HCT116 (cell line): ENCODE measurements around the gene FGF6. TPM values are rescaled to one million over a fixed set of nuclear protein-coding genes. Genes with fewer than 3 reads are reported as not detected.

ENCODE experiments used
- ATAC-seq: fragments of 200-7000 bp; cut with Tn5 transposase; 2 replicates; pipeline ENCODE4 v1.9.1; 2020; ENCODE audit warnings: mild to moderate bottlenecking, moderate library complexity
- BruUV-seq: library from RNA; stranded (reverse); fragments of 400-500 nt; replicated peaks from 2 replicates; lab custom pipeline; 2021; lab: Mats Ljungman, UMichigan
- CTCF ChIA-PET: fragments of 300-600 bp; sonication (Branson Sonifier 250); formaldehyde crosslinking; loops from one replicate; lab custom pipeline; 2021; ENCODE audit warnings: antibody characterized with exemption; lab: Charles Lee
- POLR2A ChIA-PET: fragments of 300-600, 350-600 bp; sonication (Branson Sonifier 250); formaldehyde crosslinking; loops from one replicate; lab custom pipeline; 2021; ENCODE audit warnings: antibody characterized with exemption; lab: Charles Lee
- RAD21 ChIA-PET, 2 experiments: fragments of 300-600 bp; sonication (Branson Sonifier 250); formaldehyde crosslinking; loops; one replicate each; lab custom pipeline; 2023; ENCODE audit warnings: low total read pairs in 2 of 2; ENCODE audit not compliant: uncharacterized antibody in 2 of 2, unreplicated experiment in 2 of 2, low non-redundant PET in 1 of 2; lab: Charles Lee
- DNase-seq: peaks from one replicate; pipeline ENCODE4 v3.0.0-alpha.2; 2010; ENCODE audit warnings: low read depth, low spot score
- H2AFZ ChIP-seq: fragments of 200-600 bp; shearing (Covaris generic), sonication (generic); 2 replicates; pipeline ENCODE4 v1.6.1; 2017; ENCODE audit warnings: low read depth, mixed run types, mixed read lengths, antibody characterized with exemption, low read length; ENCODE audit not compliant: poor library complexity, severe bottlenecking
- H3K27ac ChIP-seq: 2 replicates; pipeline ENCODE4 v1.5.1; 2012; ENCODE audit warnings: low read depth, low read length
- H3K27me3 ChIP-seq: fragments of 200-600 bp; sonication (generic); 2 replicates; pipeline ENCODE4 v1.6.1; 2016; ENCODE audit warnings: mixed run types, low read length, mixed read lengths; ENCODE audit not compliant: insufficient read depth
- H3K36me3 ChIP-seq, 2 experiments: fragments of 200-500 bp in 1 of 2; fragments of 200-600 bp in 1 of 2; sonication (Bioruptor generic) in 1 of 2; sonication (generic) in 1 of 2; 2 replicates each; pipeline versions ENCODE4 v1.5.1 to v1.6.1; 2014 to 2016; ENCODE audit warnings: low read length in 2 of 2, inconsistent platforms in 1 of 2, mixed read lengths in 1 of 2, mixed run types in 1 of 2; ENCODE audit not compliant: insufficient read depth in 2 of 2, control insufficient read depth in 1 of 2
- H3K4me1 ChIP-seq, 2 experiments: fragments of 200-600 bp in 1 of 2; sonication (generic) in 1 of 2; 2 replicates each; pipeline versions ENCODE4 v1.5.1 to v1.6.1; 2012 to 2017; ENCODE audit warnings: low read length in 2 of 2, inconsistent platforms in 1 of 2, mild to moderate bottlenecking in 1 of 2, mixed read lengths in 1 of 2, mixed run types in 1 of 2, moderate library complexity in 1 of 2; ENCODE audit not compliant: insufficient read depth in 2 of 2, control insufficient read depth in 1 of 2
- H3K4me2 ChIP-seq: fragments of 200-600 bp; sonication (generic); 2 replicates; pipeline ENCODE4 v1.6.1; 2017; ENCODE audit warnings: mixed run types, low read length, mixed read lengths
- H3K4me3 ChIP-seq, 2 experiments: fragments of 200-600 bp in 1 of 2; sonication (generic) in 1 of 2; replicated peaks in 1 of 2; 2 replicates each; pipeline ENCODE4 v1.5.1; 2011 to 2016; ENCODE audit warnings: low read length in 2 of 2, control low read depth in 1 of 2, low read depth in 1 of 2, mild to moderate bottlenecking in 1 of 2, mixed read lengths in 1 of 2, mixed run types in 1 of 2
- H3K79me2 ChIP-seq: fragments of 200-600 bp; sonication (generic); 2 replicates; pipeline ENCODE4 v1.6.1; 2017; ENCODE audit warnings: mild to moderate bottlenecking, mixed run types, low read length, moderate library complexity, mixed read lengths; ENCODE audit not compliant: insufficient read depth
- H3K9ac ChIP-seq: fragments of 200-600 bp; sonication (generic); 2 replicates; pipeline ENCODE4 v1.6.1; 2016; ENCODE audit warnings: low read length, mixed read lengths
- H3K9me2 ChIP-seq: fragments of 200-600 bp; sonication (generic), shearing (Covaris generic); 2 replicates; pipeline ENCODE4 v1.6.1; 2017; ENCODE audit warnings: mixed run types, mild to moderate bottlenecking, moderate library complexity; ENCODE audit not compliant: insufficient read depth
- H3K9me3 ChIP-seq, 2 experiments: fragments of 200-500 bp in 1 of 2; fragments of 200-600 bp in 1 of 2; sonication (Bioruptor generic) in 1 of 2; sonication (generic) in 1 of 2; 2 replicates each; pipeline ENCODE4 v1.6.1; 2014 to 2017; ENCODE audit warnings: low read length in 2 of 2, mixed read lengths in 2 of 2, inconsistent platforms in 1 of 2, low read depth in 1 of 2, mild to moderate bottlenecking in 1 of 2, mixed run types in 1 of 2, moderate library complexity in 1 of 2; ENCODE audit not compliant: control insufficient read depth in 1 of 2, insufficient read depth in 1 of 2
- H4K20me1 ChIP-seq: fragments of 200-600 bp; sonication (generic), shearing (Covaris generic); 2 replicates; pipeline ENCODE4 v1.6.1; 2017; ENCODE audit warnings: mixed run types, mild to moderate bottlenecking, moderate library complexity; ENCODE audit not compliant: insufficient read depth
- CBX3 ChIP-seq: IDR thresholded peaks from 2 replicates; pipeline ENCODE4 v1.6.1; 2012; ENCODE audit warnings: low read depth
- CEBPB ChIP-seq: IDR thresholded peaks from 2 replicates; pipeline ENCODE4 v1.6.1; 2012; ENCODE audit warnings: low read depth
- EGR1 ChIP-seq: IDR thresholded peaks from 2 replicates; pipeline ENCODE4 v1.6.1; 2012; ENCODE audit warnings: low read depth
- ELF1 ChIP-seq: IDR thresholded peaks from 2 replicates; pipeline ENCODE4 v1.6.1; 2012; ENCODE audit warnings: low read depth, borderline replicate concordance
- EZH2phosphoT487 ChIP-seq: fragments of 200-600 bp; IDR thresholded peaks from 2 replicates; pipeline ENCODE4 v1.6.1; 2018; ENCODE audit warnings: antibody characterized with exemption, borderline replicate concordance
- FOSL1 ChIP-seq: IDR thresholded peaks from 2 replicates; pipeline ENCODE4 v1.6.1; 2012; ENCODE audit warnings: low read depth
- JUND ChIP-seq: IDR thresholded peaks from 2 replicates; pipeline ENCODE4 v1.6.1; 2012
- POLR2A ChIP-seq: IDR thresholded peaks from 2 replicates; pipeline ENCODE4 v1.7.0; 2011; ENCODE audit warnings: borderline replicate concordance; ENCODE audit not compliant: insufficient read depth, insufficient read length; ENCODE audit errors: extremely low read depth
- RAD21 ChIP-seq: IDR thresholded peaks from 2 replicates; pipeline ENCODE4 v1.6.1; 2012; ENCODE audit warnings: low read depth, mild to moderate bottlenecking
- SIN3A ChIP-seq: IDR thresholded peaks from 2 replicates; pipeline ENCODE4 v1.6.1; 2012; ENCODE audit warnings: low read depth
- SP1 ChIP-seq: IDR thresholded peaks from 2 replicates; pipeline ENCODE4 v1.6.1; 2012; ENCODE audit warnings: low read depth
- SRF ChIP-seq: IDR thresholded peaks from 2 replicates; pipeline ENCODE4 v1.6.1; 2012; ENCODE audit warnings: low read depth
- TCF7L2 ChIP-seq: IDR thresholded peaks from 2 replicates; pipeline ENCODE4 v1.7.0; 2011; ENCODE audit warnings: borderline replicate concordance, inconsistent platforms; ENCODE audit not compliant: insufficient read depth, insufficient read length; ENCODE audit errors: extremely low read depth
- YY1 ChIP-seq: IDR thresholded peaks from 2 replicates; pipeline ENCODE4 v1.6.1; 2011; ENCODE audit warnings: low read length, low read depth, moderate library complexity, mild to moderate bottlenecking; ENCODE audit not compliant: insufficient replicate concordance; ENCODE audit errors: extremely low read depth
- ZFX ChIP-seq: fragments of 450-650 bp; IDR thresholded peaks from 2 replicates; pipeline ENCODE4 v1.6.1; 2017
- ZNF274 ChIP-seq: fragments of 200-500 bp; sonication (Bioruptor generic); IDR thresholded peaks from 2 replicates; pipeline ENCODE4 v1.6.1; 2014; ENCODE audit warnings: mild to moderate bottlenecking, low read depth, low read length, inconsistent platforms
- intact Hi-C: fragments of 100-400 bp; cut with micrococcal nuclease; formaldehyde crosslinking; loops from 2 replicates; pipeline ENCODE4 v1.10.0; 2022
- total RNA-seq: library from RNA; stranded (reverse); gene quantifications from one replicate; pipeline ENCODE4 v1.2.1, GENCODE V29; 2021; ENCODE audit not compliant: unreplicated experiment
- TF ChIP-seq, protein P1 (sequence below), 3 experiments: fragments of 200-600 bp in 1 of 3; sonication (generic) in 1 of 3; IDR thresholded peaks in 2 of 3; conservative IDR thresholded peaks in 1 of 3; 2 replicates each; pipeline ENCODE4 v1.5.1; 2012 to 2017; ENCODE audit warnings: low read depth in 2 of 3, low read length in 2 of 3, antibody characterized with exemption in 1 of 3, borderline replicate concordance in 1 of 3, control low read depth in 1 of 3, mild to moderate bottlenecking in 1 of 3, mixed read lengths in 1 of 3, mixed run types in 1 of 3, moderate library complexity in 1 of 3; ENCODE audit not compliant: insufficient read depth in 1 of 3
- TF ChIP-seq, protein P2 (sequence below): IDR thresholded peaks from 2 replicates; pipeline ENCODE4 v1.6.1; 2012
- TF ChIP-seq, protein P3 (sequence below): IDR thresholded peaks from 2 replicates; pipeline ENCODE4 v1.6.1; 2012
- TF ChIP-seq, protein P4 (sequence below): IDR thresholded peaks from 2 replicates; pipeline ENCODE4 v1.6.1; 2012; ENCODE audit warnings: low read depth

The FGF6 gene
- total RNA-seq, 1 experiment from 2014 or later, result not detected

DNA sequence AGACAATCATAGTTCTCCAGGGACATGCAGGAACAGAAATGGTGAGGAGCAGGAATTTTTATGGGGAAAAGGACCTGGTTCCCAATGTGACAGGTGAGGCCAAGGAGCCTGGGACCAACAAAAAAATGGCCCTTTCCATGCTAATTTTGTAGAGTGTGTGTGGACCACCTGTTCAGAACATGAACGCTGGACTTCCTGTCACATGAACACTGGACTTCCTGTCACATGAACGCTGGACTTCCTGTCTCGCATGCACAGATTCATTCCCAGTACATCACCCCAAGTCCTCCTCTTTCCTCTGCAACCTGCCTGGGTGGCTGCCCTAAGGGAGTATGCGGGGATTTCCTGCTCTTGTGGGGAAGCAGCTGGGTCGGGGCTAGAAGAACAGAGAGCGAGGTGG, 10.1 kb downstream of the FGF6 start:
- no peak overlapping the region for H3K9ac ChIP-seq
- no peak for TF ChIP-seq SIN3A
- no peak for TF ChIP-seq POLR2A
- TF ChIP-seq, protein P1, sequence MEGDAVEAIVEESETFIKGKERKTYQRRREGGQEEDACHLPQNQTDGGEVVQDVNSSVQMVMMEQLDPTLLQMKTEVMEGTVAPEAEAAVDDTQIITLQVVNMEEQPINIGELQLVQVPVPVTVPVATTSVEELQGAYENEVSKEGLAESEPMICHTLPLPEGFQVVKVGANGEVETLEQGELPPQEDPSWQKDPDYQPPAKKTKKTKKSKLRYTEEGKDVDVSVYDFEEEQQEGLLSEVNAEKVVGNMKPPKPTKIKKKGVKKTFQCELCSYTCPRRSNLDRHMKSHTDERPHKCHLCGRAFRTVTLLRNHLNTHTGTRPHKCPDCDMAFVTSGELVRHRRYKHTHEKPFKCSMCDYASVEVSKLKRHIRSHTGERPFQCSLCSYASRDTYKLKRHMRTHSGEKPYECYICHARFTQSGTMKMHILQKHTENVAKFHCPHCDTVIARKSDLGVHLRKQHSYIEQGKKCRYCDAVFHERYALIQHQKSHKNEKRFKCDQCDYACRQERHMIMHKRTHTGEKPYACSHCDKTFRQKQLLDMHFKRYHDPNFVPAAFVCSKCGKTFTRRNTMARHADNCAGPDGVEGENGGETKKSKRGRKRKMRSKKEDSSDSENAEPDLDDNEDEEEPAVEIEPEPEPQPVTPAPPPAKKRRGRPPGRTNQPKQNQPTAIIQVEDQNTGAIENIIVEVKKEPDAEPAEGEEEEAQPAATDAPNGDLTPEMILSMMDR (IDR thresholded peaks at IDR 0.05 in 2 of 3, conservative IDR thresholded peaks at IDR 0.05 in 1 of 3; ENCODE audit: borderline replicate concordance in 1 of 3, insufficient read depth in 1 of 3, low read depth in 2 of 3, low read length in 2 of 3), result no peak
- TF ChIP-seq, protein P2, sequence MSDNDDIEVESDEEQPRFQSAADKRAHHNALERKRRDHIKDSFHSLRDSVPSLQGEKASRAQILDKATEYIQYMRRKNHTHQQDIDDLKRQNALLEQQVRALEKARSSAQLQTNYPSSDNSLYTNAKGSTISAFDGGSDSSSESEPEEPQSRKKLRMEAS, result no peak
- no peak for TF ChIP-seq JUND
- TF ChIP-seq, protein P3, sequence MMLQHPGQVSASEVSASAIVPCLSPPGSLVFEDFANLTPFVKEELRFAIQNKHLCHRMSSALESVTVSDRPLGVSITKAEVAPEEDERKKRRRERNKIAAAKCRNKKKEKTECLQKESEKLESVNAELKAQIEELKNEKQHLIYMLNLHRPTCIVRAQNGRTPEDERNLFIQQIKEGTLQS, result no peak
- TF ChIP-seq ELF1, result no peak
- no peak for TF ChIP-seq CBX3
- no peak for TF ChIP-seq EGR1
- no peak for TF ChIP-seq FOSL1
- no peak for TF ChIP-seq YY1
- TF ChIP-seq SRF, result no peak
- TF ChIP-seq ZFX, result no peak
- no peak for TF ChIP-seq EZH2phosphoT487
- TF ChIP-seq CEBPB, result no peak
- no peak for TF ChIP-seq SP1
- TF ChIP-seq ZNF274, result no peak
- TF ChIP-seq, protein P4, sequence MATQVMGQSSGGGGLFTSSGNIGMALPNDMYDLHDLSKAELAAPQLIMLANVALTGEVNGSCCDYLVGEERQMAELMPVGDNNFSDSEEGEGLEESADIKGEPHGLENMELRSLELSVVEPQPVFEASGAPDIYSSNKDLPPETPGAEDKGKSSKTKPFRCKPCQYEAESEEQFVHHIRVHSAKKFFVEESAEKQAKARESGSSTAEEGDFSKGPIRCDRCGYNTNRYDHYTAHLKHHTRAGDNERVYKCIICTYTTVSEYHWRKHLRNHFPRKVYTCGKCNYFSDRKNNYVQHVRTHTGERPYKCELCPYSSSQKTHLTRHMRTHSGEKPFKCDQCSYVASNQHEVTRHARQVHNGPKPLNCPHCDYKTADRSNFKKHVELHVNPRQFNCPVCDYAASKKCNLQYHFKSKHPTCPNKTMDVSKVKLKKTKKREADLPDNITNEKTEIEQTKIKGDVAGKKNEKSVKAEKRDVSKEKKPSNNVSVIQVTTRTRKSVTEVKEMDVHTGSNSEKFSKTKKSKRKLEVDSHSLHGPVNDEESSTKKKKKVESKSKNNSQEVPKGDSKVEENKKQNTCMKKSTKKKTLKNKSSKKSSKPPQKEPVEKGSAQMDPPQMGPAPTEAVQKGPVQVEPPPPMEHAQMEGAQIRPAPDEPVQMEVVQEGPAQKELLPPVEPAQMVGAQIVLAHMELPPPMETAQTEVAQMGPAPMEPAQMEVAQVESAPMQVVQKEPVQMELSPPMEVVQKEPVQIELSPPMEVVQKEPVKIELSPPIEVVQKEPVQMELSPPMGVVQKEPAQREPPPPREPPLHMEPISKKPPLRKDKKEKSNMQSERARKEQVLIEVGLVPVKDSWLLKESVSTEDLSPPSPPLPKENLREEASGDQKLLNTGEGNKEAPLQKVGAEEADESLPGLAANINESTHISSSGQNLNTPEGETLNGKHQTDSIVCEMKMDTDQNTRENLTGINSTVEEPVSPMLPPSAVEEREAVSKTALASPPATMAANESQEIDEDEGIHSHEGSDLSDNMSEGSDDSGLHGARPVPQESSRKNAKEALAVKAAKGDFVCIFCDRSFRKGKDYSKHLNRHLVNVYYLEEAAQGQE, result no peak
- TF ChIP-seq TCF7L2, result no peak
- no peak for TF ChIP-seq RAD21
- ATAC-seq (no peak), DNase-seq (no peak)
- ChIA-PET CTCF (no interaction called here), POLR2A (no interaction called here), RAD21 (no interaction called here)
- H3K9me3 ChIP-seq, result no peaks in the 10 kb centered on the region
- no peak overlapping the region for H3K4me2 ChIP-seq
- no TSS peak for BruUV-seq
- H3K4me3 ChIP-seq, result no peak overlapping the region
- H3K27ac ChIP-seq, result no peak overlapping the region
- H4K20me1 ChIP-seq, result no peaks in the 10 kb centered on the region
- H3K9me2 ChIP-seq, result no peaks in the 10 kb centered on the region
- no peaks in the 10 kb centered on the region for H3K79me2 ChIP-seq
- H3K27me3 ChIP-seq, result peaks cover 2% of the 10 kb centered on the region
- H2AFZ ChIP-seq, result no peak overlapping the region
- no peaks in the 10 kb centered on the region for H3K4me1 ChIP-seq
- intact Hi-C loops, result no loop called here
- H3K36me3 ChIP-seq, result no peaks in the 10 kb centered on the region
